DND-41 (cell line): ENCODE results near the gene ADAMTSL2.

Experiments
- EZH2 ChIP-seq: IDR thresholded peaks from 3 replicates; pipeline ENCODE4 v1.6.1; 2012; ENCODE audit warnings: borderline replicate concordance, low read depth, mild to moderate bottlenecking, moderate library complexity, low read length, inconsistent platforms; ENCODE audit not compliant: severe bottlenecking
- TF ChIP-seq, protein P1 (sequence below): IDR thresholded peaks from 2 replicates; pipeline ENCODE4 v1.5.1; 2012; ENCODE audit warnings: borderline replicate concordance, low read length, moderate library complexity, mild to moderate bottlenecking; ENCODE audit not compliant: poor library complexity, severe bottlenecking; ENCODE audit errors: extremely low read depth

DNA sequence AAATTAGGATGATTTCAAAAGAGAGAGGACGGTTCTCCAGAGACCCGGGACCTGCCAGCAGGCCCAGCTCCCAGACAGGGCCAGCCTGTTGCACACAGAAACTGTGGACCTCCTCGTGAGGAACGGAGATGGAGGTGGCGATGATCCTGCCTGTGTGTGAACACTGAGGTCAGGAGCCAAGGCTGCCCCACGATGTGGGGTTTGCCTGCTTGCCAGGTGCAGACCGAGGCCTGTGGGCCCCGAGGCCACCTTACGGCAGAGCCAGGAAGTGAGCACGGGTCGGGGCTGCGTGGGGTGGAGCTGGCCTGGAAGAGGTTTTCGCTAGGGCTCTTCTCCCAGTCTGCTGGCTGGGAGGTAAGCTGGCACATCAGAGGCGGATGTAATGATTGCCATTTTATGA lies 70.4 kb downstream of the ADAMTSL2 start:
- no peak for TF ChIP-seq EZH2
- TF ChIP-seq, protein P1, sequence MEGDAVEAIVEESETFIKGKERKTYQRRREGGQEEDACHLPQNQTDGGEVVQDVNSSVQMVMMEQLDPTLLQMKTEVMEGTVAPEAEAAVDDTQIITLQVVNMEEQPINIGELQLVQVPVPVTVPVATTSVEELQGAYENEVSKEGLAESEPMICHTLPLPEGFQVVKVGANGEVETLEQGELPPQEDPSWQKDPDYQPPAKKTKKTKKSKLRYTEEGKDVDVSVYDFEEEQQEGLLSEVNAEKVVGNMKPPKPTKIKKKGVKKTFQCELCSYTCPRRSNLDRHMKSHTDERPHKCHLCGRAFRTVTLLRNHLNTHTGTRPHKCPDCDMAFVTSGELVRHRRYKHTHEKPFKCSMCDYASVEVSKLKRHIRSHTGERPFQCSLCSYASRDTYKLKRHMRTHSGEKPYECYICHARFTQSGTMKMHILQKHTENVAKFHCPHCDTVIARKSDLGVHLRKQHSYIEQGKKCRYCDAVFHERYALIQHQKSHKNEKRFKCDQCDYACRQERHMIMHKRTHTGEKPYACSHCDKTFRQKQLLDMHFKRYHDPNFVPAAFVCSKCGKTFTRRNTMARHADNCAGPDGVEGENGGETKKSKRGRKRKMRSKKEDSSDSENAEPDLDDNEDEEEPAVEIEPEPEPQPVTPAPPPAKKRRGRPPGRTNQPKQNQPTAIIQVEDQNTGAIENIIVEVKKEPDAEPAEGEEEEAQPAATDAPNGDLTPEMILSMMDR: no peak
